Smooth muscle cell (in vitro differentiated cells): ENCODE measurements around the gene FAM78A. TPM values are rescaled to one million over a fixed set of nuclear protein-coding genes. Genes with fewer than 3 reads are reported as not detected.

Experiments
- DNase-seq: peaks from one replicate; lab custom pipeline; 2025; ENCODE audit not compliant: unreplicated experiment; lab: John Stamatoyannopoulos, UW
- H2AFZ ChIP-seq: fragments of 200-600 bp; sonication (generic); 2 replicates; pipeline ENCODE4 v1.6.0; 2016; ENCODE audit warnings: antibody characterized with exemption, low read depth, mild to moderate bottlenecking
- H3F3A ChIP-seq: fragments of 200-600 bp; sonication (generic); 2 replicates; pipeline ENCODE4 v1.6.0; 2017; ENCODE audit warnings: antibody characterized with exemption, low read depth
- H3K27ac ChIP-seq: fragments of 200-600 bp; sonication (generic); 2 replicates; pipeline ENCODE4 v1.5.1; 2016; ENCODE audit warnings: low read depth, mild to moderate bottlenecking
- H3K27me3 ChIP-seq: fragments of 200-600 bp; sonication (generic); 2 replicates; pipeline ENCODE4 v1.6.1; 2016; ENCODE audit warnings: low read depth, mild to moderate bottlenecking
- H3K36me3 ChIP-seq: fragments of 200-600 bp; sonication (generic); 2 replicates; pipeline ENCODE4 v1.5.1; 2016; ENCODE audit warnings: low read depth
- H3K4me1 ChIP-seq: fragments of 200-600 bp; sonication (generic); 2 replicates; pipeline ENCODE4 v1.5.1; 2016; ENCODE audit warnings: low read depth
- H3K4me2 ChIP-seq: fragments of 200-600 bp; sonication (generic); 2 replicates; pipeline ENCODE4 v1.6.0; 2016; ENCODE audit warnings: mild to moderate bottlenecking
- H3K4me3 ChIP-seq: fragments of 200-600 bp; sonication (generic); 2 replicates; pipeline ENCODE4 v1.5.1; 2016; ENCODE audit warnings: mild to moderate bottlenecking
- H3K79me2 ChIP-seq: fragments of 200-600 bp; sonication (generic); 2 replicates; pipeline ENCODE4 v1.6.0; 2016; ENCODE audit warnings: low read depth, mild to moderate bottlenecking
- H3K9ac ChIP-seq: fragments of 200-600 bp; sonication (generic); 2 replicates; pipeline ENCODE4 v1.6.0; 2016; ENCODE audit warnings: low read depth
- H3K9me3 ChIP-seq: fragments of 200-600 bp; sonication (generic); replicated peaks from 2 replicates; pipeline ENCODE4 v1.5.1; 2016; ENCODE audit warnings: low read depth
- H4K20me1 ChIP-seq: fragments of 200-600 bp; sonication (generic); 2 replicates; pipeline ENCODE4 v1.6.0; 2016; ENCODE audit warnings: low read depth
- CTCF ChIP-seq: fragments of 200-600 bp; sonication (generic); IDR thresholded peaks from 2 replicates; pipeline ENCODE4 v1.5.1; 2017; ENCODE audit warnings: borderline replicate concordance, mild to moderate bottlenecking, antibody characterized with exemption; ENCODE audit not compliant: insufficient read depth, poor library complexity, severe bottlenecking
- WGBS: methylation state at CpG from one replicate; pipeline ENCODE4 v1.1.7; 2016; ENCODE audit warnings: low lambda C conversion rate; 5-methylcytosine and 5-hydroxymethylcytosine counted together
- polyA plus RNA-seq: library from polyadenylated mRNA; unstranded; fragments of >200 nt; fragmentation: Nextera tagmentation; extraction: Ambion mirVana; gene quantifications from 2 replicates; pipeline ENCODE4 v1.2.1, GENCODE V29; 2016
- total RNA-seq: library from RNA; depleted of rRNA; stranded (reverse); fragments of >200 nt; gene quantifications from 2 replicates; pipeline ENCODE4 v1.2.3, GENCODE V29; 2014

FAM78A gene
- total and polyA plus RNA-seq, 2 experiments from 2014 or later: 3.6 to 4.2 TPM

DNA sequence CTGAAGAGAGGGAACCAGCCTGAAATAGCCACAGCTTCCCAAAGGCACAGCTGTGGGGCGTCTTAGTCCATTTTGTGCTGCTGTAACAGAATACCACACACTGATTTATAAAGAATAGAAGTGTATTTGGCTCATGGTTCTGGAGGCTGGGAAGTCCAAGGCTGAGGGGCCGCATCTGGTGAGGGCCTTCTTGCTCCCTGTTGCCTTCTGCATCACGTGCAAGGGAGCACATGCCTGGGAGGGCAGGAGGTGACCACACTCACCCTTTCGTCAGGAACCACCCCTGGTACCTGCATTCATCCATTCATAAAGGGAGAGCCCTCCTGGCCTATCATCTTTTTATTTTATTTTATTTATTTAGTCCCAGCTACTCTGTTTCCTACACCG, 23.6 kb upstream of the FAM78A start:
- Histone ChIP-seq H3K9ac (no peak overlapping the region), H3F3A (peaks cover 8% of the 10 kb centered on the region), H3K9me3 (no peaks in the 10 kb centered on the region), H2AFZ (no peak overlapping the region), H3K4me2 (no peak overlapping the region), H4K20me1 (no peaks in the 10 kb centered on the region), H3K27me3 (no peaks in the 10 kb centered on the region), H3K79me2 (no peaks in the 10 kb centered on the region), H3K36me3 (no peaks in the 10 kb centered on the region), H3K27ac (no peak overlapping the region), H3K4me1 (no peaks in the 10 kb centered on the region), H3K4me3 (no peak overlapping the region)
- DNase-seq: no peak
- WGBS: 76% methylated on average over 5 of the region's 5 CpGs
- no peak for TF ChIP-seq CTCF

DNA sequence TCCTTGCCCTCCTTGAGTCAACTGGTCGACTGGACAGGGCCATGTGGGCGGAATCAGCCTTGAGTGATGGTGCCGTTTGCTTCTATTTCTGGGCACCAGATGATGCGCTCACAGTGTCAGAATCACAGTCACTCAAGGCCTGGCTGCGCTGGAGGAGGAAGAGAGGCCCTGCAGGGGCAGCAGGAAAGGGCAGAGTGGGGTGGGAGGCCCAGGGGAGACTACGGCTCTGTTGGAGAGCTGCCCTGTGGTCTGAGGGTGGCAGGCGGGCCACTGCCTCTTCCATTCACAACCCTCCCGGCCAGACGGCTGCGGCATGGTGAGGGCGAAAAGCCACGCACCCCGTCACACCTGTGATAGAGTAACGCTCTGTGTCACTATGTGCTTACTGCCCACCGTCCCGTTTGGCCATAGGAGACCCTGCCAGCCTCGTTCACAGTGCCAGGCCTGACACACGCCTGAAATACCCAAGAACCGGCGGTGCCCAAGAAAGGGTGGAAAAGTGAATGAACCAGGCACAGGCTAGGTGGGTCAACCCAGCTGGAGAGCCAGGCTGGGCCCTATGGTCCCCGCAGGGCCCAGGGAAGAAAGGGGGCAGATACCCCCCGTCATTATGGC, 23.1 kb upstream of the FAM78A start:
- no peaks in the 10 kb centered on the region for H3K4me1 ChIP-seq
- 65% methylated on average over 21 of the region's 22 CpGs for WGBS

DNA sequence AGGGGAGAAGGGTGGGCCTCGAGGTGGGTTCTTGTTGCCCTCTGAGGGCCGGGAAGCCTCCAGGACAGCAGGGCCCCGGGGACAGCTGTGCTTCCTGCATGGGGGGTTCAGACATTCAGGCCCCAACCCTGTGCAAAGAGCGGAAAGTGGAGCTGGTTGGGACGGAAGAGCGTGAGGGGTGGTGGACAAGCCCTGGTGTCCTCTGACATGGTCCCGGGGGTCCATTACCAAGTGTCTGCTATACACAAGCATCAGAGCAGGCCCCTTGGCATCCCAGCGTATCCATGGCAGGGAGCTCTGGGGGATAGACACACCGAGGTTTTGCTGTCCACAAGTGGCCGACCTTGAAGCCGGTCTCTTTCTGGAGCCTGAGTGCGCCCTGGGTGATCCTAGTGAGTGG, 22.5 kb upstream of the FAM78A start:
- TF ChIP-seq CTCF: no peak
- WGBS: 95% methylated on average over 12 of the region's 12 CpGs

More for the DNA sequence above, 23.1 kb upstream of the FAM78A start:
- H3K9ac ChIP-seq: no peak overlapping the region
- no peak overlapping the region for H3K27ac ChIP-seq
- no peaks in the 10 kb centered on the region for H3K27me3 ChIP-seq
- no peaks in the 10 kb centered on the region for H3K79me2 ChIP-seq
- H3F3A ChIP-seq: peaks cover 8% of the 10 kb centered on the region
- no peaks in the 10 kb centered on the region for H3K36me3 ChIP-seq
- no peak overlapping the region for H2AFZ ChIP-seq
- H3K4me2 ChIP-seq: no peak overlapping the region
- DNase-seq: no peak
- no peak for TF ChIP-seq CTCF
- H3K9me3 ChIP-seq: no peaks in the 10 kb centered on the region
- no peaks in the 10 kb centered on the region for H4K20me1 ChIP-seq
- H3K4me3 ChIP-seq: no peak overlapping the region

GRCh38 chr9:131298341-131298740, 22.0 kb upstream of the FAM78A start:
- Histone ChIP-seq H3K27ac (no peak overlapping the region), H3K79me2 (no peaks in the 10 kb centered on the region), H3K4me1 (no peaks in the 10 kb centered on the region), H3K4me2 (peak overlapping the region; percentile 2), H2AFZ (no peak overlapping the region), H3K9ac (no peak overlapping the region), H3F3A (peaks cover 8% of the 10 kb centered on the region), H3K36me3 (no peaks in the 10 kb centered on the region), H3K9me3 (no peaks in the 10 kb centered on the region), H3K4me3 (no peak overlapping the region), H3K27me3 (no peaks in the 10 kb centered on the region), H4K20me1 (no peaks in the 10 kb centered on the region)
- no peak for TF ChIP-seq CTCF
- 55% methylated on average over 3 of the region's 5 CpGs for WGBS
- no peak for DNase-seq

More for the DNA sequence above, 22.5 kb upstream of the FAM78A start:
- Histone ChIP-seq H3K4me1 (no peaks in the 10 kb centered on the region), H4K20me1 (no peaks in the 10 kb centered on the region), H3K9ac (no peak overlapping the region), H3K27me3 (no peaks in the 10 kb centered on the region), H3K79me2 (no peaks in the 10 kb centered on the region), H3F3A (peaks cover 8% of the 10 kb centered on the region), H3K4me3 (no peak overlapping the region), H3K27ac (no peak overlapping the region), H3K36me3 (no peaks in the 10 kb centered on the region), H3K9me3 (no peaks in the 10 kb centered on the region), H3K4me2 (no peak overlapping the region), H2AFZ (no peak overlapping the region)
- DNase-seq: no peak
